Coronary artery (tissue), 2 donors: ENCODE results near the gene ALKBH7.

Experiments used
- DNase-seq: peaks from one replicate; pipeline ENCODE4 v3.0.0-alpha.2; 2017; ENCODE audit warnings: low spot score
- H3K27ac ChIP-seq, 2 donors: fragments of 200-600 bp; sonication (generic); one replicate each; pipeline ENCODE4 v1.5.1; 2016 to 2019
- H3K4me3 ChIP-seq: fragments of 200-600 bp; sonication (generic); 2 replicates; pipeline ENCODE4 v1.5.1; 2016; ENCODE audit warnings: mild to moderate bottlenecking, moderate library complexity
- CTCF ChIP-seq: fragments of 200-600 bp; sonication (generic); IDR thresholded peaks from one replicate; pipeline ENCODE4 v1.5.1; 2019; ENCODE audit warnings: antibody characterized with exemption

The ALKBH7 gene

GRCh38 chr19:6413721-6414643 lies 41.4 kb downstream of the ALKBH7 start:
- H3K4me3 ChIP-seq: no peak overlapping the region
- DNase-seq: no peak
- TF ChIP-seq CTCF: no peak
- no peak overlapping the region for H3K27ac ChIP-seq

- H3K27ac ChIP-seq: no peak overlapping the region
- DNase-seq: no peak
- TF ChIP-seq CTCF: no peak
- H3K4me3 ChIP-seq: no peak overlapping the region
Measured at GRCh38 chr19:6414793-6415590, 42.4 kb downstream of the ALKBH7 start.

- Histone ChIP-seq H3K4me3 (no peak overlapping the region), H3K27ac (no peak overlapping the region)
- TF ChIP-seq CTCF: no peak
- no peak for DNase-seq
Measured at GRCh38 chr19:6415591-6416190, 43.1 kb downstream of the ALKBH7 start.

- DNase-seq: no peak
- no peak for TF ChIP-seq CTCF
- Histone ChIP-seq H3K4me3 (no peak overlapping the region), H3K27ac (no peak overlapping the region)
Measured at GRCh38 chr19:6416658-6417405, 44.2 kb downstream of the ALKBH7 start.

GRCh38 chr19:6417713-6418561 lies 45.3 kb downstream of the ALKBH7 start:
- no peak for TF ChIP-seq CTCF
- DNase-seq: no peak
- Histone ChIP-seq H3K27ac (no peak overlapping the region), H3K4me3 (no peak overlapping the region)

GRCh38 chr19:6418562-6418932 lies 46.0 kb downstream of the ALKBH7 start:
- Histone ChIP-seq H3K27ac (no peak overlapping the region), H3K4me3 (no peak overlapping the region)
- no peak for TF ChIP-seq CTCF
- DNase-seq: no peak
